Measurements from ENCODE around the gene SSTR3. TPM values are rescaled to one million over a fixed set of nuclear protein-coding genes. Genes with fewer than 3 reads are reported as not detected.

The SSTR3 gene
- total and polyA plus RNA-seq, 2 of the 13 experiments (the other 11 are each of a cell fraction or from before 2014, with no cell fraction given): 0.08 to 0.64 TPM

DNA sequence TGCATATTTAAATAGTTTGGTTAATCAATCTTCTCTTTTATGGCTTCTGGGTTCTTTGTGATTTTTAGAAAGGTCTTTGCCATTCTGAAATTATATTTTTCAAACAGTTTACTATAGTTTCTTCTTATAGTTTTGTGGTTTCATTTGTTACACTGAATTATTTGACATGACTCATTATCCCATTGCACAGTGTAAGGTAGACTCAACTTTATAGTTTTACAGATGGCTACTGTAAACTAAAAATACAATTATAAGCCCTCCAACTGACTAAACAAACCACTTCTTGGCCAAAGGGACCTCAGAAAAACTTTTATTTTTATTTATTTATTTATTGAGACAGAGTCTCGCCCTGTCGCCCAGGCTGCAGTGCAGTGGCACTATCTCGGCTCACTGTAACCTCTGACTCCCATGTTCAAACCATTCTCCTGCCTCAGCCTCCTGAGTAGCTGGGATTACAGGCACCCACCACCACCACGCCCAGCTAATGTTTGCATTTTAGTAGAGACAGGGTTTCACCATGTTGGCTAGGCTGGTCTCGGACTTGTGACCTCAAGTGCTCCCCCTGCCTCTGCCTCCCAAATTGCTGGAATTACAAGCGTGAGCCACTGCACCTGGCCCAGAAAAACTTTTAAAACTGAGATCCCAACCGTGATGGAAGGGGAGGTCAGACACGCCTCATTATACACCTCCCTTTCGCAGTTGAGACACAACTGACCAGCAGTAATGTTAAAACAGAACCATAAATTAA, 45.9 kb upstream of the SSTR3 start:
- ChIA-PET CTCF (ENCODE audit: low intra/inter-chr PET ratio, low total read pairs) (no interaction called here), POLR2A (no interaction called here)
- H3K9me3 ChIP-seq (ENCODE audit: low read length): no peaks in the 10 kb centered on the region
- intact Hi-C loops (cut with micrococcal nuclease; ENCODE audit: unreplicated experiment): no loop called here
- H4K20me1 ChIP-seq (ENCODE audit: insufficient read depth, low read length): no peaks in the 10 kb centered on the region
- no peak for FAIRE-seq
- BruUV-seq (replicated peaks): no TSS peak
- no peak overlapping the region for H3K27ac ChIP-seq (ENCODE audit: extremely low read length, insufficient read depth, low read length)
- H3K9ac ChIP-seq (ENCODE audit: insufficient read depth, low read depth, low read length): no peak overlapping the region
- TF ChIP-seq, protein P1, sequence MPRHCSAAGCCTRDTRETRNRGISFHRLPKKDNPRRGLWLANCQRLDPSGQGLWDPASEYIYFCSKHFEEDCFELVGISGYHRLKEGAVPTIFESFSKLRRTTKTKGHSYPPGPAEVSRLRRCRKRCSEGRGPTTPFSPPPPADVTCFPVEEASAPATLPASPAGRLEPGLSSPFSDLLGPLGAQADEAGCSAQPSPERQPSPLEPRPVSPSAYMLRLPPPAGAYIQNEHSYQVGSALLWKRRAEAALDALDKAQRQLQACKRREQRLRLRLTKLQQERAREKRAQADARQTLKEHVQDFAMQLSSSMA (CRISPR knock-in tag; IDR thresholded peaks at IDR 0.05): no peak
- TF ChIP-seq TOPORS (CRISPR knock-in tag; IDR thresholded peaks at IDR 0.05) (no peak), FOXM1 (CRISPR knock-in tag; IDR thresholded peaks at IDR 0.05) (no peak), ZBTB1 (CRISPR knock-in tag; IDR thresholded peaks at IDR 0.05; ENCODE audit: borderline replicate concordance) (no peak), SYNCRIP (IDR thresholded peaks at IDR 0.05; ENCODE audit: insufficient read depth, low read depth, low read length) (no peak), ARNT (IDR thresholded peaks at IDR 0.05) (no peak), ZNF609 (CRISPR knock-in tag; IDR thresholded peaks at IDR 0.05; ENCODE audit: borderline replicate concordance) (no peak), IKZF1 (IDR thresholded peaks at IDR 0.05) (no peak), ZNF3 (CRISPR knock-in tag; IDR thresholded peaks at IDR 0.05) (no peak), POLR2A (IDR thresholded peaks at IDR 0.05; ENCODE audit: insufficient read depth in 1 of 2, low read depth in 2 of 2, low read length in 2 of 2) (no peak), MLX (CRISPR knock-in tag; IDR thresholded peaks at IDR 0.05) (no peak), ZNF674 (CRISPR knock-in tag; IDR thresholded peaks at IDR 0.05; ENCODE audit: low read depth) (no peak), ZNF331 (CRISPR knock-in tag; IDR thresholded peaks at IDR 0.05) (no peak)
- H3K27me3 ChIP-seq (ENCODE audit: control insufficient read depth in 1 of 2, insufficient read depth in 2 of 2, low read length in 2 of 2): peaks cover 0 to 16% of the 10 kb centered on the region in 2 experiments; a peak in 3 of 5 replicates
- H3K79me2 ChIP-seq (ENCODE audit: insufficient read depth, low read length): no peaks in the 10 kb centered on the region
- ATAC-seq: no peak
- H3K36me3 ChIP-seq (replicated peaks in 1 of 2; ENCODE audit: control insufficient read depth in 1 of 2, insufficient read depth in 2 of 2, low read length in 2 of 2): no peaks in the 10 kb centered on the region
- H3K4me2 ChIP-seq (ENCODE audit: low read depth, low read length): no peak overlapping the region
- no peak overlapping the region for H3K4me3 ChIP-seq (replicated peaks in 1 of 3; ENCODE audit: insufficient read depth in 1 of 3, low read depth in 2 of 3, low read length in 3 of 3)
- no peaks in the 10 kb centered on the region for H3K4me1 ChIP-seq (ENCODE audit: insufficient read depth, low read length)
- in situ Hi-C loops (cut with HindIII; ENCODE audit: extremely low pct_ligation_motif_present, low pct_unique_long_range_greater_than_20kb): no loop called here
- WGBS (ENCODE audit: low lambda C conversion rate): 43% methylated on average over 9 of the region's 9 CpGs
- H2AFZ ChIP-seq (ENCODE audit: low read length): no peak overlapping the region
- no peak for DNase-seq (ENCODE audit: low spot score)
